ENCODE measurements around the gene LIAS. TPM values are rescaled to one million over a fixed set of nuclear protein-coding genes. Genes with fewer than 3 reads are reported as not detected.

The LIAS gene
- total and polyA plus RNA-seq, 7 donors: 16.2 to 25.6 (median 18.8) TPM

DNA sequence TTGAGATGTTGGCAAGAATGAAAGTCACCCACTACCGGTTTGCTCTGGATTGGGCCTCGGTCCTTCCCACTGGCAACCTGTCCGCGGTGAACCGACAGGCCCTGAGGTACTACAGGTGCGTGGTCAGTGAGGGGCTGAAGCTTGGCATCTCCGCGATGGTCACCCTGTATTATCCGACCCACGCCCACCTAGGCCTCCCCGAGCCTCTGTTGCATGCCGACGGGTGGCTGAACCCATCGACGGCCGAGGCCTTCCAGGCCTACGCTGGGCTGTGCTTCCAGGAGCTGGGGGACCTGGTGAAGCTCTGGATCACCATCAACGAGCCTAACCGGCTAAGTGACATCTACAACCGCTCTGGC lies 12.4 kb upstream of the LIAS start:
- 82 to 85% (median 84%) methylated on average over 20 of the region's 20 CpGs for WGBS, 3 donors
- Histone ChIP-seq H3K9me3 (no peaks in the 10 kb centered on the region), H3K27me3 (ENCODE audit: insufficient read depth in 3 of 3, low read length in 2 of 3) (no peaks in the 10 kb centered on the region), H3K27ac (no peak overlapping the region), H3K36me3 (ENCODE audit: insufficient read depth in 1 of 2, low read depth in 1 of 2) (peaks cover 0 to 36% of the 10 kb centered on the region in 2 donors), H3K4me3 (peak overlapping the region; percentile 53), H3K4me1 (peaks cover 7% of the 10 kb centered on the region)
- ATAC-seq (peak in 1 of 4 donors; percentile 25), DNase-seq (peak in 1 of 2 donors; percentile 12)
- TF ChIP-seq, protein P1, sequence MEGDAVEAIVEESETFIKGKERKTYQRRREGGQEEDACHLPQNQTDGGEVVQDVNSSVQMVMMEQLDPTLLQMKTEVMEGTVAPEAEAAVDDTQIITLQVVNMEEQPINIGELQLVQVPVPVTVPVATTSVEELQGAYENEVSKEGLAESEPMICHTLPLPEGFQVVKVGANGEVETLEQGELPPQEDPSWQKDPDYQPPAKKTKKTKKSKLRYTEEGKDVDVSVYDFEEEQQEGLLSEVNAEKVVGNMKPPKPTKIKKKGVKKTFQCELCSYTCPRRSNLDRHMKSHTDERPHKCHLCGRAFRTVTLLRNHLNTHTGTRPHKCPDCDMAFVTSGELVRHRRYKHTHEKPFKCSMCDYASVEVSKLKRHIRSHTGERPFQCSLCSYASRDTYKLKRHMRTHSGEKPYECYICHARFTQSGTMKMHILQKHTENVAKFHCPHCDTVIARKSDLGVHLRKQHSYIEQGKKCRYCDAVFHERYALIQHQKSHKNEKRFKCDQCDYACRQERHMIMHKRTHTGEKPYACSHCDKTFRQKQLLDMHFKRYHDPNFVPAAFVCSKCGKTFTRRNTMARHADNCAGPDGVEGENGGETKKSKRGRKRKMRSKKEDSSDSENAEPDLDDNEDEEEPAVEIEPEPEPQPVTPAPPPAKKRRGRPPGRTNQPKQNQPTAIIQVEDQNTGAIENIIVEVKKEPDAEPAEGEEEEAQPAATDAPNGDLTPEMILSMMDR (IDR thresholded peaks at IDR 0.05): no peak
- intact Hi-C loops (cut with DNase I): no loop called here

DNA sequence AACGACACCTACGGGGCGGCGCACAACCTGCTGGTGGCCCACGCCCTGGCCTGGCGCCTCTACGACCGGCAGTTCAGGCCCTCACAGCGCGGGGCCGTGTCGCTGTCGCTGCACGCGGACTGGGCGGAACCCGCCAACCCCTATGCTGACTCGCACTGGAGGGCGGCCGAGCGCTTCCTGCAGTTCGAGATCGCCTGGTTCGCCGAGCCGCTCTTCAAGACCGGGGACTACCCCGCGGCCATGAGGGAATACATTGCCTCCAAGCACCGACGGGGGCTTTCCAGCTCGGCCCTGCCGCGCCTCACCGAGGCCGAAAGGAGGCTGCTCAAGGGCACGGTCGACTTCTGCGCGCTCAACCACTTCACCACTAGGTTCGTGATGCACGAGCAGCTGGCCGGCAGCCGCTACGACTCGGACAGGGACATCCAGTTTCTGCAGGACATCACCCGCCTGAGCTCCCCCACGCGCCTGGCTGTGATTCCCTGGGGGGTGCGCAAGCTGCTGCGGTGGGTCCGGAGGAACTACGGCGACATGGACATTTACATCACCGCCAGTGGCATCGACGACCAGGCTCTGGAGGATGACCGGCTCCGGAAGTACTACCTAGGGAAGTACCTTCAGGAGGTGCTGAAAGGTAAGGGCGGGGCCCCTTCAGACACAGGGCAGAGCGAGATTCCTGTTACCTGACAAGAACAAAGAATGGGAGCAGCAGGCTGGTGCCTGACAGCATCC lies 11.8 kb upstream of the LIAS start:
- WGBS, 3 donors: 7 to 12% (median 7%) methylated on average over 57 to 61 of the region's 61 CpGs
- DNase-seq: peak; percentile 55 to 75
- H3K27me3 ChIP-seq (ENCODE audit: insufficient read depth in 3 of 3, low read length in 2 of 3): no peaks in the 10 kb centered on the region
- H3K9me3 ChIP-seq: no peaks in the 10 kb centered on the region
- peak; percentile 62 to 77 (median 70) for ATAC-seq
- no peak overlapping the region for H3K27ac ChIP-seq
- TF ChIP-seq, protein P1 (IDR thresholded peaks at IDR 0.05): no peak
- peak overlapping the region; percentile 53 for H3K4me3 ChIP-seq
- intact Hi-C loops (cut with DNase I): no loop called here
- H3K4me1 ChIP-seq: peaks cover 7% of the 10 kb centered on the region
- H3K36me3 ChIP-seq (ENCODE audit: insufficient read depth in 1 of 2, low read depth in 1 of 2): peaks cover 0 to 41% of the 10 kb centered on the region in 2 donors

DNA sequence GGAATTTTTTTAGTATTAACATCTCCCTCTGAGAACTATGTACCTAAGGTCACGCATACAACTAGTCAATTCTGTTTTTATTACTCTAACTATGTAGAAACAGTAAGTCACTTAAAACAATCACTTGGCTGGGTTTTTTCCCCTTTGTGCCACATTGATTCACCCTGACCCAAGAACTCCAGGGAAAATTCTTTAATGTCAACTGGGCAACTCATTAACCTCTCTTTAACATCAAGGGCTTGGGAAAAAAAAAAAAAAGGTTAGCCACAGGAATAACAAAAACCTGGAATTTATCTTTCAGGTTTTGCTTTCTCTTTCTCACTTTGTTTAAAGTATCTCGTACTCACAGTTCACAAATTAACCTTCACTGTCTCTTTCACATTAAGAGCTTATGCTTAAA lies 8.2 kb upstream of the LIAS start:
- ATAC-seq (no peak), DNase-seq (no peak)
- Histone ChIP-seq H3K4me3 (no peak overlapping the region), H3K27ac (no peak overlapping the region), H3K36me3 (ENCODE audit: insufficient read depth in 1 of 2, low read depth in 1 of 2) (peaks cover 7 to 77% of the 10 kb centered on the region in 2 donors), H3K9me3 (no peaks in the 10 kb centered on the region), H3K4me1 (peaks cover 9% of the 10 kb centered on the region), H3K27me3 (ENCODE audit: insufficient read depth in 3 of 3, low read length in 2 of 3) (no peaks in the 10 kb centered on the region)
- intact Hi-C loops (cut with DNase I): no loop called here
- TF ChIP-seq, protein P1 (IDR thresholded peaks at IDR 0.05): no peak
- 45 to 93% (median 62%) methylated on average over 2 of the region's 2 CpGs for WGBS, 3 donors

DNA sequence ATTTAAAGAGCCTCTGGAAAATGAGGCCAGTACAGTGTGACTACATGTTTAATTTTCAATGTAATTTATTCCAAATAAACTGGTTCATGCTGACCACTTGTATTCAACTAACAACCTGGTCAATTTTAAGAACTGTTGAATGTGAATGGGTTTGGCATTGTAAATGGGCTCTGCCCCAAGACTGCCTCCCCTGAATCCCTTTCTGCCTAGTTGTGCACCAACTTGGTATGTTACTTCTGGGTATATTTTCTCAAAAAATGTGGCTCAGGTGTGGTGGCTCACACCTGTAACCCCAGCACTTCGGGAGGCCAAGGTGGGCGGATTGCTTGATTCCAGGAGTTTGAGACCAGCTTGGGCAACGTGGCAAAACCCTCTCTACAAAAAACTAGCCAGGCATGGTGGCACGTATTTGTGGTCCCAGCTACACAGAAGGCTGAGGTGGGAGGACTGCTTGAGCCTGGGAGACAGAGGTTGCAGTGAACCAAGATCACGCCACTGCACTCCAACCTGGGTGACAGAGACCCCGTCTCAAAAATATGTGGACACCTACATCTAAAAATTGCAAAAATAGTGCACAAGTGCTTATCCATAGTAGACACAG lies 7.3 kb upstream of the LIAS start:
- Histone ChIP-seq H3K9me3 (no peaks in the 10 kb centered on the region), H3K27me3 (ENCODE audit: insufficient read depth in 3 of 3, low read length in 2 of 3) (no peaks in the 10 kb centered on the region), H3K27ac (no peak overlapping the region), H3K4me1 (peaks cover 18% of the 10 kb centered on the region), H3K36me3 (ENCODE audit: insufficient read depth in 1 of 2, low read depth in 1 of 2) (peaks cover 8 to 86% of the 10 kb centered on the region in 2 donors), H3K4me3 (no peak overlapping the region)
- ATAC-seq (no peak), DNase-seq (no peak)
- WGBS, 3 donors: 79 to 91% (median 82%) methylated on average over 6 of the region's 6 CpGs
- TF ChIP-seq, protein P1 (IDR thresholded peaks at IDR 0.05): no peak
- intact Hi-C loops (cut with DNase I): no loop called here

All from psoas muscle (tissue), 8 donors.